B cell (primary cell): ENCODE results near the gene PCDHAC1. TPM values are rescaled to one million over a fixed set of nuclear protein-coding genes. Genes with fewer than 3 reads are reported as not detected.

Experiments
- ATAC-seq: fragments of 200-7000 bp; cut with Tn5 transposase; one replicate; pipeline ENCODE4 v1.10.0; 2021; ENCODE audit warnings: low read depth, mild to moderate bottlenecking, moderate number of reproducible peaks, moderate library complexity
- CTCF ChIA-PET: fragments of 350-600 bp; sonication (Branson Sonifier 250); formaldehyde crosslinking; loops from one replicate; lab custom pipeline; 2021; ENCODE audit warnings: antibody characterized with exemption, inconsistent platforms; lab: Charles Lee
- POLR2A ChIA-PET: fragments of 350-600 bp; sonication (Branson Sonifier 250); formaldehyde crosslinking; loops from one replicate; lab custom pipeline; 2021; ENCODE audit warnings: antibody characterized with exemption; lab: Charles Lee
- DNase-seq: peaks from one replicate; pipeline ENCODE4 v3.0.0; 2013
- H2AFZ ChIP-seq: 2 replicates; pipeline ENCODE4 v1.6.1; 2012; ENCODE audit warnings: mild to moderate bottlenecking, low read depth, low read length; ENCODE audit not compliant: insufficient read depth, poor library complexity, severe bottlenecking
- H3K27ac ChIP-seq, 2 donors: 1 replicate in 1 of 2; 2 replicates in 1 of 2; pipeline ENCODE4 v1.5.1; 2012 to 2013; ENCODE audit warnings: low read length in 2 of 2, mild to moderate bottlenecking in 2 of 2, moderate library complexity in 1 of 2
- H3K27me3 ChIP-seq, 4 experiments: fragments of 200-600 bp in 1 of 4; sonication (generic) in 1 of 4; replicated peaks in 1 of 4; 1 replicate in 2 of 4; 2 replicates in 2 of 4; pipeline versions ENCODE4 v1.6.1 to v1.7.0; 2013 to 2016; ENCODE audit warnings: low read length in 3 of 4, mild to moderate bottlenecking in 2 of 4, mixed read lengths in 1 of 4, moderate library complexity in 1 of 4; ENCODE audit not compliant: insufficient read depth in 4 of 4, control insufficient read depth in 3 of 4; ENCODE audit errors: control extremely low read depth in 1 of 4
- H3K36me3 ChIP-seq, 2 experiments: replicated peaks in 1 of 2; 1 replicate in 1 of 2; 2 replicates in 1 of 2; pipeline versions ENCODE4 v1.6.1 to v1.7.1; 2013; ENCODE audit warnings: low read length in 1 of 2; ENCODE audit not compliant: insufficient read depth in 2 of 2, control insufficient read depth in 1 of 2; ENCODE audit errors: control extremely low read depth in 1 of 2, extremely low read depth in 1 of 2
- H3K4me1 ChIP-seq, 2 donors: fragments of 200-600 bp in 1 of 2; sonication (generic) in 1 of 2; 1 replicate in 1 of 2; 2 replicates in 1 of 2; pipeline versions ENCODE4 v1.5.1 to v1.6.1; 2013 to 2017; ENCODE audit warnings: low read length in 2 of 2; ENCODE audit not compliant: control insufficient read depth in 2 of 2, insufficient read depth in 2 of 2
- H3K4me2 ChIP-seq: replicated peaks from 2 replicates; pipeline ENCODE3; 2012; ENCODE audit warnings: mild to moderate bottlenecking, low read depth, low read length; ENCODE audit not compliant: poor library complexity, severe bottlenecking
- H3K4me3 ChIP-seq, 5 experiments: fragments of 200-600 bp in 1 of 5; sonication (generic) in 1 of 5; 1 replicate in 3 of 5; 2 replicates in 2 of 5; pipeline versions ENCODE4 v1.5.1 to v1.7.0; 2011 to 2016; ENCODE audit warnings: low read length in 4 of 5, mild to moderate bottlenecking in 4 of 5, low read depth in 2 of 5, control low read depth in 1 of 5, moderate library complexity in 1 of 5; ENCODE audit not compliant: insufficient read depth in 1 of 5; ENCODE audit errors: control extremely low read depth in 1 of 5, extremely low read depth in 1 of 5
- H3K79me2 ChIP-seq: fragments of 200-600 bp; sonication (generic); one replicate; pipeline ENCODE4 v1.6.0; 2016; ENCODE audit warnings: low read length; ENCODE audit not compliant: control insufficient read depth, insufficient read depth
- H3K9ac ChIP-seq: fragments of 200-600 bp; sonication (generic); 2 replicates; pipeline ENCODE4 v1.6.1; 2017; ENCODE audit warnings: mild to moderate bottlenecking, low read length, moderate library complexity
- H3K9me3 ChIP-seq, 3 donors: one replicate each; pipeline versions ENCODE4 v1.6.1 to v1.7.1; 2013; ENCODE audit warnings: low read length in 2 of 3; ENCODE audit not compliant: control insufficient read depth in 2 of 3, insufficient read depth in 1 of 3; ENCODE audit errors: control extremely low read depth in 1 of 3
- H4K20me1 ChIP-seq: 2 replicates; pipeline ENCODE4 v1.6.0; 2012; ENCODE audit warnings: mild to moderate bottlenecking, low read length; ENCODE audit not compliant: insufficient read depth, control insufficient read depth, poor library complexity, severe bottlenecking
- H3K27ac Mint-ChIP-seq: one replicate; pipeline ENCODE4 v1.8.0; 2021; ENCODE audit warnings: mixed read lengths
- H3K27me3 Mint-ChIP-seq: one replicate; pipeline ENCODE4 v1.8.0; 2021; ENCODE audit warnings: mixed read lengths
- H3K4me1 Mint-ChIP-seq: one replicate; pipeline ENCODE4 v1.8.0; 2021; ENCODE audit warnings: mixed read lengths
- H3K4me3 Mint-ChIP-seq: one replicate; pipeline ENCODE4 v1.8.0; 2021; ENCODE audit warnings: mixed read lengths
- H3K9me3 Mint-ChIP-seq: one replicate; pipeline ENCODE4 v1.8.0; 2022; ENCODE audit warnings: mixed read lengths; ENCODE audit not compliant: insufficient read depth
- EZH2 ChIP-seq: IDR thresholded peaks from 2 replicates; pipeline ENCODE4 v1.6.1; 2012; ENCODE audit warnings: borderline replicate concordance, low read depth, mild to moderate bottlenecking, moderate library complexity, low read length; ENCODE audit not compliant: insufficient read depth, poor library complexity, severe bottlenecking
- WGBS: methylation state at CpG from one replicate; pipeline ENCODE4 v1.1.5; 2013; ENCODE audit warnings: missing lambda C conversion rate; ENCODE audit not compliant: insufficient coverage; 5-methylcytosine and 5-hydroxymethylcytosine counted together
- intact Hi-C: fragments of 100-400 bp; cut with micrococcal nuclease; formaldehyde crosslinking; loops from one replicate; pipeline ENCODE4 v1.10.0; 2022
- polyA plus RNA-seq: library from polyadenylated mRNA; depleted of rRNA; stranded (reverse); fragments of >200 nt; gene quantifications from 2 replicates; pipeline ENCODE4 v1.2.3, GENCODE V29; 2012
- total RNA-seq, 2 donors: library from RNA; stranded (reverse); fragments of 120-200 nt in 1 of 2; gene quantifications; 1 replicate in 1 of 2; 2 replicates in 1 of 2; pipeline versions ENCODE4 v1.2.3 to v1.2.4, GENCODE V29; 2013 to 2022
- TF ChIP-seq, protein P1 (sequence below): fragments of 200-600 bp; IDR thresholded peaks from one replicate; pipeline ENCODE4 v1.8.0; 2022; ENCODE audit warnings: antibody characterized with exemption, mild to moderate bottlenecking

PCDHAC1 gene
- total and polyA plus RNA-seq, 2 donors (not counting 1 experiment from before 2014, with no cell fraction given), result not detected

DNA sequence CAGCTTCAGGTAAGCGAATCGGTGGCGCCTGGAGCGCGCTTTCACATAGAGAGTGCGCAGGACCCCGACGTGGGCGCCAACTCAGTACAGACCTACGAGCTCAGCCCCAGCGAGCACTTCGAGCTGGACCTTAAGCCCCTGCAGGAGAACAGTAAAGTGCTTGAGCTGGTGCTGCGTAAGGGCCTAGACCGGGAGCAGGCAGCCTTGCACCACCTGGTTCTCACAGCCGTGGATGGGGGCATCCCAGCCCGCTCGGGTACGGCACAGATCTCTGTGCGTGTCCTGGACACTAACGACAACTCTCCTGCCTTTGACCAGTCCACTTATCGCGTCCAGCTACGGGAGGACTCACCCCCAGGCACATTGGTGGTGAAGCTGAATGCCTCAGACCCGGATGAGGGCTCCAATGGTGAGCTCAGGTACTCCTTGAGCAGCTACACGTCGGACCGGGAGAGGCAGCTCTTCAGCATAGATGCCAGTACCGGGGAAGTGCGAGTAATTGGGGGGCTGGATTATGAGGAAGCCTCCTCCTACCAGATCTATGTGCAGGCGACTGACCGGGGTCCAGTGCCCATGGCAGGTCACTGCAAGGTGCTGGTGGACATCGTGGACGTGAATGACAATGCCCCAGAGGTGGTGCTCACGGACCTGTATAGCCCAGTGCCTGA, 41.3 kb downstream of the PCDHAC1 start:
- TF ChIP-seq, protein P1, sequence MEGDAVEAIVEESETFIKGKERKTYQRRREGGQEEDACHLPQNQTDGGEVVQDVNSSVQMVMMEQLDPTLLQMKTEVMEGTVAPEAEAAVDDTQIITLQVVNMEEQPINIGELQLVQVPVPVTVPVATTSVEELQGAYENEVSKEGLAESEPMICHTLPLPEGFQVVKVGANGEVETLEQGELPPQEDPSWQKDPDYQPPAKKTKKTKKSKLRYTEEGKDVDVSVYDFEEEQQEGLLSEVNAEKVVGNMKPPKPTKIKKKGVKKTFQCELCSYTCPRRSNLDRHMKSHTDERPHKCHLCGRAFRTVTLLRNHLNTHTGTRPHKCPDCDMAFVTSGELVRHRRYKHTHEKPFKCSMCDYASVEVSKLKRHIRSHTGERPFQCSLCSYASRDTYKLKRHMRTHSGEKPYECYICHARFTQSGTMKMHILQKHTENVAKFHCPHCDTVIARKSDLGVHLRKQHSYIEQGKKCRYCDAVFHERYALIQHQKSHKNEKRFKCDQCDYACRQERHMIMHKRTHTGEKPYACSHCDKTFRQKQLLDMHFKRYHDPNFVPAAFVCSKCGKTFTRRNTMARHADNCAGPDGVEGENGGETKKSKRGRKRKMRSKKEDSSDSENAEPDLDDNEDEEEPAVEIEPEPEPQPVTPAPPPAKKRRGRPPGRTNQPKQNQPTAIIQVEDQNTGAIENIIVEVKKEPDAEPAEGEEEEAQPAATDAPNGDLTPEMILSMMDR, result no peak
- no peak for TF ChIP-seq EZH2
- no peak overlapping the region for H3K9ac ChIP-seq
- CTCF ChIA-PET, result no interaction called here
- 34% methylated on average over 32 of the region's 34 CpGs for WGBS
- DNase-seq (no peak), ATAC-seq (no peak)
- no peak overlapping the region for H2AFZ ChIP-seq
- peaks cover 0 to 19% (median 0%) of the 10 kb centered on the region in 3 donors for H3K9me3 ChIP-seq
- H3K4me2 ChIP-seq, result no peak overlapping the region
- intact Hi-C loops, result no loop called here
- H3K9me3 Mint-ChIP-seq, result no peaks in the 10 kb centered on the region
- H3K27me3 Mint-ChIP-seq, result peaks cover 38% of the 10 kb centered on the region
- H3K4me1 Mint-ChIP-seq, result no peaks in the 10 kb centered on the region
- no peak overlapping the region for H3K27ac Mint-ChIP-seq
- no peak overlapping the region for H3K4me3 ChIP-seq
- no peak overlapping the region for H3K27ac ChIP-seq
- no peaks in the 10 kb centered on the region for H3K79me2 ChIP-seq
- H4K20me1 ChIP-seq, result no peaks in the 10 kb centered on the region
- no peak overlapping the region for H3K4me3 Mint-ChIP-seq
- POLR2A ChIA-PET, result no interaction called here
- no peaks in the 10 kb centered on the region for H3K36me3 ChIP-seq
- H3K27me3 ChIP-seq, result peaks cover 0 to 18% (median 6%) of the 10 kb centered on the region in 4 experiments
- H3K4me1 ChIP-seq, result no peaks in the 10 kb centered on the region

DNA sequence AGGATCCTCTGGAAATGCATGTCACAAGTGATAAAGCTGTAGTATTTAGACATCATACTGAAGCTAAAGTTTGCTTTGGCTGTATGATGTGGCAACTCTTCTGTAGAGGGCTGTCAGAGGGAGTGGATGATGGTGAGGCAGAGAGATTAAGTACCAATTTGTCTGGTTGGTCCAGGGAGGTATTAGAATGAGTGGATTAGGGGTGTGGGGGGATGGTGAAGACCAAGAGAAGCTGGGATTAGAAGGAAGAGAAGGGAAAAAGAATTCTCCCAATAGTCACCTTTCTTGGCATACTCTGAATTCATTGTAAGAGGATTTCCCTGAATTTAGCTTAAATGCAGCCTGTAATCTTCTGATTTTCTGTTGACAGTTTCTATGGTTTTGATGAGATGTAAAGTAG, 43.8 kb downstream of the PCDHAC1 start:
- Histone ChIP-seq H4K20me1 (no peaks in the 10 kb centered on the region), H3K9ac (no peak overlapping the region), H3K4me3 (no peak overlapping the region), H3K27ac (no peak overlapping the region), H2AFZ (no peak overlapping the region), H3K36me3 (no peaks in the 10 kb centered on the region), H3K4me1 (no peaks in the 10 kb centered on the region), H3K4me2 (no peak overlapping the region), H3K27me3 (peaks cover 0 to 16% (median 6%) of the 10 kb centered on the region in 4 experiments), H3K79me2 (no peaks in the 10 kb centered on the region), H3K9me3 (peaks cover 0 to 19% (median 0%) of the 10 kb centered on the region in 3 donors)
- TF ChIP-seq, protein P1, result no peak
- TF ChIP-seq EZH2, result no peak
- intact Hi-C loops, result no loop called here
- Mint-ChIP-seq H3K27me3 (peaks cover 20% of the 10 kb centered on the region), H3K27ac (no peak overlapping the region), H3K4me1 (no peaks in the 10 kb centered on the region), H3K9me3 (no peaks in the 10 kb centered on the region), H3K4me3 (no peak overlapping the region)
- ChIA-PET CTCF (no interaction called here), POLR2A (no interaction called here)
- no peak for DNase-seq
- ATAC-seq, result no peak
